ENCODE data around the gene STAT3.

GRCh38 chr17:42325026-42325425 lies 63.2 kb downstream of the STAT3 start:
- TF ChIP-seq CTCF (IDR thresholded peaks at IDR 0.05): peak in 1 of 4 experiments; percentile 38
- TF ChIP-seq EP300 (IDR thresholded peaks at IDR 0.05): no peak
- no peak for TF ChIP-seq POLR2A (IDR thresholded peaks at IDR 0.05)
- peak; percentile 25 for TF ChIP-seq POLR2AphosphoS5 (IDR thresholded peaks at IDR 0.05)
